Sigmoid colon (tissue), 7 donors: ENCODE measurements around the gene PPP4R1. TPM values are rescaled to one million over a fixed set of nuclear protein-coding genes. Genes with fewer than 3 reads are reported as not detected.

Source experiments
- DNase-seq: peaks from one replicate; pipeline ENCODE4 v3.0.0-alpha.2; 2019
- H3K27ac ChIP-seq, 4 donors: fragments of 200-600 bp; sonication (generic); one replicate each; pipeline ENCODE4 v1.5.1; 2016 to 2019; ENCODE audit warnings: mild to moderate bottlenecking in 1 of 4
- H3K27me3 ChIP-seq, 3 donors: fragments of 200-600 bp; sonication (generic); one replicate each; pipeline ENCODE4 v1.5.1; 2019; ENCODE audit warnings: mild to moderate bottlenecking in 1 of 3
- H3K36me3 ChIP-seq, 4 donors: fragments of 200-600 bp; sonication (generic); one replicate each; pipeline ENCODE4 v1.5.1; 2016 to 2019
- H3K4me1 ChIP-seq, 4 donors: fragments of 200-600 bp; sonication (generic); one replicate each; pipeline ENCODE4 v1.5.1; 2017 to 2019
- H3K4me3 ChIP-seq, 4 donors: fragments of 200-600 bp; sonication (generic); one replicate each; pipeline ENCODE4 v1.5.1; 2017 to 2019; ENCODE audit warnings: mild to moderate bottlenecking in 2 of 4, moderate library complexity in 1 of 4
- H3K9me3 ChIP-seq, 4 donors: fragments of 200-600 bp in 3 of 4; sonication (generic) in 3 of 4; one replicate each; pipeline versions ENCODE4 v1.5.1 to v1.6.1; 2013 to 2019
- CTCF ChIP-seq, 4 experiments: fragments of 450-650 bp in 3 of 4; fragments of 200-600 bp in 1 of 4; IDR thresholded peaks; one replicate each; pipeline ENCODE4 v1.5.1; 2016 to 2019; ENCODE audit warnings: antibody characterized with exemption in 4 of 4, mild to moderate bottlenecking in 3 of 4, moderate library complexity in 2 of 4
- EP300 ChIP-seq, 4 donors: sonication (generic); formaldehyde crosslinking; IDR thresholded peaks; one replicate each; pipeline ENCODE4 v1.6.1; 2017; ENCODE audit warnings: antibody characterized with exemption in 4 of 4
- POLR2A ChIP-seq, 2 donors: fragments of 450-650 bp; IDR thresholded peaks; one replicate each; pipeline ENCODE4 v1.6.1; 2016; ENCODE audit warnings: antibody characterized with exemption in 2 of 2, mild to moderate bottlenecking in 2 of 2, moderate library complexity in 2 of 2
- POLR2AphosphoS5 ChIP-seq, 4 donors: sonication (generic); formaldehyde crosslinking; IDR thresholded peaks; one replicate each; pipeline ENCODE4 v1.6.1; 2017; ENCODE audit warnings: antibody characterized with exemption in 4 of 4
- WGBS, 2 donors: extraction: QIAGEN DNeasy Blood & Tissue Kit; methylation state at CpG; one replicate each; pipeline ENCODE4 v1.1.7; 2013; 5-methylcytosine and 5-hydroxymethylcytosine counted together
- intact Hi-C: fragments of 100-400 bp; cut with DNase I; formaldehyde crosslinking; loops from one replicate; pipeline ENCODE4 v1.15.1; 2023
- polyA plus RNA-seq, 3 donors: library from polyadenylated mRNA; stranded (reverse); fragments of 200-250 nt; gene quantifications; one replicate each; pipeline ENCODE4 v1.2.3, GENCODE V29; 2013
- total RNA-seq, 4 donors: library from RNA; depleted of rRNA; stranded (reverse); fragments of >200 nt; gene quantifications; one replicate each; pipeline ENCODE4 v1.1.0, GENCODE V29; 2016
- donor health status: healthy with polysubstance abuse.
- donor health status: Bipolar disorder and iron deficiency.
- donor health status: healthy.

The PPP4R1 gene
- total and polyA plus RNA-seq, 7 donors, result 29.4 to 163 (median 126) TPM

- no peaks in the 10 kb centered on the region for H3K9me3 ChIP-seq
- H3K36me3 ChIP-seq, result no peaks in the 10 kb centered on the region
- TF ChIP-seq POLR2AphosphoS5 (IDR thresholded peaks at IDR 0.05) (no peak), CTCF (IDR thresholded peaks at IDR 0.05) (no peak), POLR2A (IDR thresholded peaks at IDR 0.05) (no peak), EP300 (IDR thresholded peaks at IDR 0.05) (no peak)
- no peak overlapping the region for H3K27ac ChIP-seq
- WGBS, 2 donors, result 85 to 89% methylated on average over 7 of the region's 7 CpGs
- no peaks in the 10 kb centered on the region for H3K4me1 ChIP-seq
- intact Hi-C loops, result no loop called here
- no peaks in the 10 kb centered on the region for H3K27me3 ChIP-seq
- H3K4me3 ChIP-seq, result no peak overlapping the region
- DNase-seq, result no peak
Measured at GRCh38 chr18:9658087-9658641, 43.8 kb upstream of the PPP4R1 start.

- no peaks in the 10 kb centered on the region for H3K27me3 ChIP-seq
- H3K4me3 ChIP-seq, result no peak overlapping the region
- H3K9me3 ChIP-seq, result no peaks in the 10 kb centered on the region
- intact Hi-C loops, result no loop called here
- H3K27ac ChIP-seq, result no peak overlapping the region
- H3K36me3 ChIP-seq, result no peaks in the 10 kb centered on the region
- 79 to 92% methylated on average over 1 of the region's 1 CpG for WGBS, 2 donors
- TF ChIP-seq EP300 (IDR thresholded peaks at IDR 0.05) (no peak), POLR2A (IDR thresholded peaks at IDR 0.05) (no peak), CTCF (IDR thresholded peaks at IDR 0.05) (no peak), POLR2AphosphoS5 (IDR thresholded peaks at IDR 0.05) (no peak)
- DNase-seq, result no peak
- no peaks in the 10 kb centered on the region for H3K4me1 ChIP-seq
Measured at GRCh38 chr18:9655232-9655767, 40.9 kb upstream of the PPP4R1 start.

GRCh38 chr18:9653390-9653789 is 39.0 kb upstream of the PPP4R1 start:
- H3K9me3 ChIP-seq, result no peaks in the 10 kb centered on the region

DNA sequence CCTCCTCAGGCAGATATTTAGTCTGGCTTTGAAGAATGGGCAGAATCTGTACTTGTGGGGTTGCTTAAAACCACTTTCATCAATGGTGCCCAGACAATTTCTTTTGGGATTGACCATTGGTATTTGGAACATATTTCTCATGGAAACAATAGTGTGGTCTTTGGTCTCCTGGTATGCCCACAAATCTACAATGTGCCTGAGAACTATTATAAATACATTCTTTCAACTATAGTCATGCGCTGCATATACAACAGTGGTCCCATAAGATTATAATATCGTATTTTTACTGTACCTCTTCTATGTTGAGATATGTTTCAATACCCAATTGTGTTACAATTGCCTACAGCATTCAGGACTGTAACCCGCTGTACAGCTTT is 34.8 kb upstream of the PPP4R1 start:
- H3K36me3 ChIP-seq, result no peaks in the 10 kb centered on the region
- TF ChIP-seq EP300 (IDR thresholded peaks at IDR 0.05), result no peak
- TF ChIP-seq POLR2A (IDR thresholded peaks at IDR 0.05), result no peak
- no peak for TF ChIP-seq POLR2AphosphoS5 (IDR thresholded peaks at IDR 0.05)
- TF ChIP-seq CTCF (IDR thresholded peaks at IDR 0.05), result no peak

More at GRCh38 chr18:9653390-9653789, 39.0 kb upstream of the PPP4R1 start:
- TF ChIP-seq CTCF (IDR thresholded peaks at IDR 0.05) (no peak), POLR2A (IDR thresholded peaks at IDR 0.05) (no peak), EP300 (IDR thresholded peaks at IDR 0.05) (no peak), POLR2AphosphoS5 (IDR thresholded peaks at IDR 0.05) (no peak)
- no peak overlapping the region for H3K27ac ChIP-seq
- 64 to 80% methylated on average over 5 of the region's 5 CpGs for WGBS, 2 donors
- no peaks in the 10 kb centered on the region for H3K36me3 ChIP-seq
- intact Hi-C loops, result no loop called here
- H3K4me3 ChIP-seq, result no peak overlapping the region
- H3K4me1 ChIP-seq, result no peaks in the 10 kb centered on the region
- peak; percentile 73 for DNase-seq
- no peaks in the 10 kb centered on the region for H3K27me3 ChIP-seq

More for the DNA sequence above, 34.8 kb upstream of the PPP4R1 start:
- no peak for DNase-seq
- Histone ChIP-seq H3K27me3 (no peaks in the 10 kb centered on the region), H3K9me3 (no peaks in the 10 kb centered on the region), H3K4me1 (peaks cover 0 to 2% (median under 1%) of the 10 kb centered on the region in 4 donors), H3K27ac (no peak overlapping the region), H3K4me3 (no peak overlapping the region)
- WGBS, 2 donors, result 94 to 96% methylated on average over 3 of the region's 3 CpGs
- intact Hi-C loops, result no loop called here
